Esophagus muscularis mucosa (tissue), 4 donors: ENCODE data around the gene BIRC6. TPM values are rescaled to one million over a fixed set of nuclear protein-coding genes. Genes with fewer than 3 reads are reported as not detected.

ENCODE experiments used
- DNase-seq: peaks from one replicate; pipeline ENCODE4 v3.0.0-alpha.2; 2017; ENCODE audit errors: extremely low spot score
- H3K27ac ChIP-seq, 4 donors: fragments of 200-600 bp; sonication (generic); replicated peaks in 1 of 4; 1 replicate in 3 of 4; 2 replicates in 1 of 4; pipeline ENCODE4 v1.5.1; 2016 to 2019; ENCODE audit warnings: mild to moderate bottlenecking in 1 of 4
- H3K27me3 ChIP-seq, 4 donors: fragments of 200-600 bp; sonication (generic); one replicate each; pipeline versions ENCODE4 v1.5.1 to v1.6.0; 2016 to 2019
- H3K36me3 ChIP-seq, 4 donors: fragments of 200-600 bp; sonication (generic); one replicate each; pipeline ENCODE4 v1.5.1; 2016 to 2019
- H3K4me1 ChIP-seq, 4 donors: fragments of 200-600 bp; sonication (generic); one replicate each; pipeline ENCODE4 v1.5.1; 2016 to 2019
- H3K4me3 ChIP-seq, 4 donors: fragments of 200-600 bp; sonication (generic); 1 replicate in 2 of 4; 2 replicates in 2 of 4; pipeline ENCODE4 v1.5.1; 2016 to 2019; ENCODE audit warnings: mild to moderate bottlenecking in 4 of 4, moderate library complexity in 1 of 4
- H3K9me3 ChIP-seq, 4 donors: fragments of 200-600 bp; sonication (generic); 1 replicate in 3 of 4; 2 replicates in 1 of 4; pipeline ENCODE4 v1.5.1; 2016 to 2019
- CTCF ChIP-seq, 3 experiments: fragments of 200-600 bp in 2 of 3; fragments of 450-650 bp in 1 of 3; sonication (generic) in 2 of 3; IDR thresholded peaks; one replicate each; pipeline ENCODE4 v1.5.1; 2017 to 2019; ENCODE audit warnings: antibody characterized with exemption in 3 of 3, mild to moderate bottlenecking in 2 of 3, moderate library complexity in 1 of 3
- EP300 ChIP-seq: sonication (generic); formaldehyde crosslinking; IDR thresholded peaks from one replicate; pipeline ENCODE4 v1.6.1; 2017; ENCODE audit warnings: antibody characterized with exemption
- POLR2A ChIP-seq: fragments of 450-650 bp; IDR thresholded peaks from one replicate; pipeline ENCODE4 v1.6.1; 2017; ENCODE audit warnings: antibody characterized with exemption, moderate library complexity, mild to moderate bottlenecking, low read depth
- POLR2AphosphoS5 ChIP-seq, 2 donors: sonication (generic); formaldehyde crosslinking; IDR thresholded peaks; one replicate each; pipeline ENCODE4 v1.6.1; 2017; ENCODE audit warnings: antibody characterized with exemption in 2 of 2
- WGBS: methylation state at CpG from one replicate; pipeline ENCODE4 v1.1.5; 2018; 5-methylcytosine and 5-hydroxymethylcytosine counted together
- intact Hi-C: fragments of 100-400 bp; cut with DNase I; formaldehyde crosslinking; loops from one replicate; pipeline ENCODE4 v1.15.1; 2023
- total RNA-seq, 4 donors: library from RNA; depleted of rRNA; stranded (reverse); fragments of >200 nt; gene quantifications; one replicate each; pipeline versions ENCODE4 v1.1.0 to v1.2.1, GENCODE V29; 2016

Gene BIRC6
- total RNA-seq, 4 donors from 2014 or later = 74.2 to 103 (median 79.8) TPM

GRCh38 chr2:32474381-32474780, 117.6 kb downstream of the BIRC6 start:
- H3K4me1 ChIP-seq = no peaks in the 10 kb centered on the region
- no peak for DNase-seq
- peaks cover 19 to 71% (median 43%) of the 10 kb centered on the region in 4 donors for H3K36me3 ChIP-seq
- no peaks in the 10 kb centered on the region for H3K9me3 ChIP-seq
- no peak for TF ChIP-seq EP300
- no peak for TF ChIP-seq POLR2AphosphoS5 (IDR thresholded peaks at IDR 0.05)
- TF ChIP-seq POLR2A = no peak
- TF ChIP-seq CTCF (IDR thresholded peaks at IDR 0.05) = no peak
- 83% methylated on average over 3 of the region's 3 CpGs for WGBS
- H3K4me3 ChIP-seq = no peak overlapping the region
- H3K27me3 ChIP-seq = no peaks in the 10 kb centered on the region
- intact Hi-C loops = no loop called here
- H3K27ac ChIP-seq = no peak overlapping the region

GRCh38 chr2:32478889-32479620, 122.2 kb downstream of the BIRC6 start:
- 95% methylated on average over 8 of the region's 8 CpGs for WGBS
- Histone ChIP-seq H3K36me3 (peaks cover 15 to 75% (median 52%) of the 10 kb centered on the region in 4 donors), H3K4me3 (no peak overlapping the region), H3K4me1 (peaks cover 0 to 10% (median 10%) of the 10 kb centered on the region in 4 donors), H3K9me3 (no peaks in the 10 kb centered on the region), H3K27ac (no peak overlapping the region), H3K27me3 (no peaks in the 10 kb centered on the region)
- intact Hi-C loops = no loop called here
- no peak for TF ChIP-seq EP300
- TF ChIP-seq POLR2A = no peak
- TF ChIP-seq POLR2AphosphoS5 (IDR thresholded peaks at IDR 0.05) = no peak
- TF ChIP-seq CTCF (IDR thresholded peaks at IDR 0.05) = no peak
- DNase-seq = no peak

GRCh38 chr2:32479993-32480392, 123.2 kb downstream of the BIRC6 start:
- intact Hi-C loops = no loop called here
- TF ChIP-seq POLR2A = no peak
- no peak for TF ChIP-seq CTCF (IDR thresholded peaks at IDR 0.05)
- TF ChIP-seq POLR2AphosphoS5 (IDR thresholded peaks at IDR 0.05) = no peak
- TF ChIP-seq EP300 = no peak
- H3K36me3 ChIP-seq = peaks cover 15 to 82% (median 54%) of the 10 kb centered on the region in 4 donors
- no peaks in the 10 kb centered on the region for H3K9me3 ChIP-seq
- DNase-seq = no peak
- peaks cover 0 to 13% (median 10%) of the 10 kb centered on the region in 4 donors for H3K4me1 ChIP-seq
- H3K27ac ChIP-seq = no peak overlapping the region
- no peaks in the 10 kb centered on the region for H3K27me3 ChIP-seq
- WGBS = 90% methylated on average over 5 of the region's 5 CpGs
- no peak overlapping the region for H3K4me3 ChIP-seq

GRCh38 chr2:32482471-32482870, 125.6 kb downstream of the BIRC6 start:
- H3K36me3 ChIP-seq = peaks cover 20 to 93% (median 69%) of the 10 kb centered on the region in 4 donors
- no peaks in the 10 kb centered on the region for H3K9me3 ChIP-seq
- H3K4me3 ChIP-seq = no peak overlapping the region
- no peaks in the 10 kb centered on the region for H3K27me3 ChIP-seq
- WGBS = 38% methylated on average over 4 of the region's 4 CpGs
- no peak overlapping the region for H3K27ac ChIP-seq
- intact Hi-C loops = no loop called here
- peaks cover 0 to 13% (median 10%) of the 10 kb centered on the region in 4 donors for H3K4me1 ChIP-seq
- DNase-seq = no peak
- TF ChIP-seq CTCF (IDR thresholded peaks at IDR 0.05) (no peak), EP300 (no peak), POLR2A (no peak), POLR2AphosphoS5 (IDR thresholded peaks at IDR 0.05) (no peak)
